Measurements from ENCODE around the gene SULF2. TPM values are rescaled to one million over a fixed set of nuclear protein-coding genes. Genes with fewer than 3 reads are reported as not detected.

Gene SULF2
- total RNA-seq, 1 donor from 2014 or later = 72.9 TPM

- DNase-seq (ENCODE audit: low read depth in 2 of 2) = no peak
These were observed 22.5 kb downstream of the SULF2 start for GRCh38 chr20:47762699-47763268.

- DNase-seq (ENCODE audit: low read depth in 2 of 2) = no peak
These were observed 23.7 kb downstream of the SULF2 start for GRCh38 chr20:47761482-47762047.

GRCh38 chr20:47760686-47761481 lies 24.4 kb downstream of the SULF2 start:
- DNase-seq (ENCODE audit: low read depth in 2 of 2) = no peak

- DNase-seq (ENCODE audit: low read depth in 2 of 2) = no peak
These were observed 26.5 kb downstream of the SULF2 start for GRCh38 chr20:47758517-47759450.

- no peak for DNase-seq (ENCODE audit: low read depth in 2 of 2)
These were observed 27.9 kb downstream of the SULF2 start for GRCh38 chr20:47757145-47758035.

- no peak for DNase-seq (ENCODE audit: low read depth in 2 of 2)
These were observed 30.2 kb downstream of the SULF2 start for GRCh38 chr20:47754946-47755652.

- DNase-seq (ENCODE audit: low read depth in 2 of 2) = no peak
These were observed 30.9 kb downstream of the SULF2 start for GRCh38 chr20:47754388-47754715.

GRCh38 chr20:47753576-47754387 lies 31.5 kb downstream of the SULF2 start:
- DNase-seq (ENCODE audit: low read depth in 2 of 2) = no peak

GRCh38 chr20:47751449-47751848 lies 33.8 kb downstream of the SULF2 start:
- DNase-seq (ENCODE audit: low read depth in 2 of 2) = no peak

GRCh38 chr20:47749339-47749738 lies 35.9 kb downstream of the SULF2 start:
- DNase-seq (ENCODE audit: low read depth in 2 of 2) = peak in 1 of 2 donors; percentile 29

- no peak for DNase-seq (ENCODE audit: low read depth in 2 of 2)
These were observed 36.5 kb downstream of the SULF2 start for GRCh38 chr20:47748823-47749222.

- DNase-seq (ENCODE audit: low read depth in 2 of 2) = no peak
These were observed 37.2 kb downstream of the SULF2 start for GRCh38 chr20:47748069-47748468.

- DNase-seq (ENCODE audit: low read depth in 2 of 2) = no peak
These were observed 37.6 kb downstream of the SULF2 start for GRCh38 chr20:47747669-47748031.

GRCh38 chr20:47744803-47745202 lies 40.5 kb downstream of the SULF2 start:
- DNase-seq (ENCODE audit: low read depth in 2 of 2) = no peak

GRCh38 chr20:47743671-47744070 lies 41.6 kb downstream of the SULF2 start:
- no peak for DNase-seq (ENCODE audit: low read depth in 2 of 2)

- peak in 1 of 2 donors; percentile 21 for DNase-seq (ENCODE audit: low read depth in 2 of 2)
These were observed 43.3 kb downstream of the SULF2 start for GRCh38 chr20:47741669-47742608.

GRCh38 chr20:47740862-47741184 lies 44.5 kb downstream of the SULF2 start:
- DNase-seq (ENCODE audit: low read depth in 2 of 2) = no peak

- no peak for DNase-seq (ENCODE audit: low read depth in 2 of 2)
These were observed 45.0 kb downstream of the SULF2 start for GRCh38 chr20:47740121-47740861.
